Calu3 (cell line): ENCODE measurements around the gene SCN2A. TPM values are rescaled to one million over a fixed set of nuclear protein-coding genes. Genes with fewer than 3 reads are reported as not detected.
A peak's percentile ranks its signal among the peaks of the same experiment; 100 is the strongest.

Experiments
- BruUV-seq: library from RNA; stranded (reverse); fragments of 400-500 nt; replicated peaks from 2 replicates; lab custom pipeline; 2021; lab: Mats Ljungman, UMichigan
- CTCF ChIA-PET: fragments of 300-600 bp; sonication (Branson Sonifier 250); formaldehyde crosslinking; loops from one replicate; lab custom pipeline; 2022; ENCODE audit warnings: antibody characterized with exemption; lab: Charles Lee
- DNase-seq: peaks from one replicate; pipeline ENCODE4 v3.0.0; 2022
- H3K27ac Mint-ChIP-seq: one replicate; pipeline ENCODE4 v1.8.0; 2022; ENCODE audit warnings: mixed read lengths; ENCODE audit not compliant: unreplicated experiment
- H3K27me3 Mint-ChIP-seq: one replicate; pipeline ENCODE4 v1.8.0; 2022; ENCODE audit warnings: mixed read lengths; ENCODE audit not compliant: unreplicated experiment
- H3K36me3 Mint-ChIP-seq: one replicate; pipeline ENCODE4 v1.8.0; 2022; ENCODE audit warnings: mild to moderate bottlenecking, moderate library complexity, mixed read lengths; ENCODE audit not compliant: insufficient read depth, unreplicated experiment
- H3K4me1 Mint-ChIP-seq: one replicate; pipeline ENCODE4 v1.8.0; 2022; ENCODE audit warnings: mild to moderate bottlenecking, low read depth, mixed read lengths; ENCODE audit not compliant: unreplicated experiment
- H3K4me3 Mint-ChIP-seq: one replicate; pipeline ENCODE4 v1.8.0; 2022; ENCODE audit warnings: mild to moderate bottlenecking, low read depth, moderate library complexity, mixed read lengths; ENCODE audit not compliant: unreplicated experiment
- H3K9me3 Mint-ChIP-seq: one replicate; pipeline ENCODE4 v1.8.0; 2022; ENCODE audit warnings: low read depth, mixed read lengths; ENCODE audit not compliant: unreplicated experiment
- intact Hi-C: fragments of 100-400 bp; cut with micrococcal nuclease; formaldehyde crosslinking; loops from one replicate; pipeline ENCODE4 v1.10.0; 2022; ENCODE audit not compliant: unreplicated experiment
- total RNA-seq: library from RNA; stranded (reverse); gene quantifications from 2 replicates; pipeline ENCODE4 v1.2.3, GENCODE V29; 2022
- TF ChIP-seq, protein P1 (sequence below): fragments of 200-600 bp; IDR thresholded peaks from one replicate; pipeline ENCODE4 v1.8.0; 2022; ENCODE audit warnings: antibody characterized with exemption; ENCODE audit not compliant: unreplicated experiment

The SCN2A gene
- total RNA-seq, 1 experiment from 2014 or later: 0.19 TPM

- CTCF ChIA-PET: no interaction called here
- no peak overlapping the region for H3K27ac Mint-ChIP-seq
- H3K36me3 Mint-ChIP-seq: no peaks in the 10 kb centered on the region
- intact Hi-C loops: no loop called here
- no peaks in the 10 kb centered on the region for H3K9me3 Mint-ChIP-seq
- no peaks in the 10 kb centered on the region for H3K4me1 Mint-ChIP-seq
- no peak for DNase-seq
- TF ChIP-seq, protein P1, sequence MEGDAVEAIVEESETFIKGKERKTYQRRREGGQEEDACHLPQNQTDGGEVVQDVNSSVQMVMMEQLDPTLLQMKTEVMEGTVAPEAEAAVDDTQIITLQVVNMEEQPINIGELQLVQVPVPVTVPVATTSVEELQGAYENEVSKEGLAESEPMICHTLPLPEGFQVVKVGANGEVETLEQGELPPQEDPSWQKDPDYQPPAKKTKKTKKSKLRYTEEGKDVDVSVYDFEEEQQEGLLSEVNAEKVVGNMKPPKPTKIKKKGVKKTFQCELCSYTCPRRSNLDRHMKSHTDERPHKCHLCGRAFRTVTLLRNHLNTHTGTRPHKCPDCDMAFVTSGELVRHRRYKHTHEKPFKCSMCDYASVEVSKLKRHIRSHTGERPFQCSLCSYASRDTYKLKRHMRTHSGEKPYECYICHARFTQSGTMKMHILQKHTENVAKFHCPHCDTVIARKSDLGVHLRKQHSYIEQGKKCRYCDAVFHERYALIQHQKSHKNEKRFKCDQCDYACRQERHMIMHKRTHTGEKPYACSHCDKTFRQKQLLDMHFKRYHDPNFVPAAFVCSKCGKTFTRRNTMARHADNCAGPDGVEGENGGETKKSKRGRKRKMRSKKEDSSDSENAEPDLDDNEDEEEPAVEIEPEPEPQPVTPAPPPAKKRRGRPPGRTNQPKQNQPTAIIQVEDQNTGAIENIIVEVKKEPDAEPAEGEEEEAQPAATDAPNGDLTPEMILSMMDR: no peak
- H3K27me3 Mint-ChIP-seq: no peaks in the 10 kb centered on the region
- H3K4me3 Mint-ChIP-seq: no peak overlapping the region
- no TSS peak for BruUV-seq
Measured at GRCh38 chr2:165287094-165287778, 48.0 kb downstream of the SCN2A start.

- H3K36me3 Mint-ChIP-seq: no peaks in the 10 kb centered on the region
- H3K4me1 Mint-ChIP-seq: no peaks in the 10 kb centered on the region
- no peak for DNase-seq
- H3K4me3 Mint-ChIP-seq: no peak overlapping the region
- CTCF ChIA-PET: no interaction called here
- BruUV-seq: no TSS peak
- no peaks in the 10 kb centered on the region for H3K27me3 Mint-ChIP-seq
- intact Hi-C loops: no loop called here
- H3K9me3 Mint-ChIP-seq: no peaks in the 10 kb centered on the region
- no peak overlapping the region for H3K27ac Mint-ChIP-seq
- TF ChIP-seq, protein P1: no peak
Measured at GRCh38 chr2:165289069-165289468, 49.9 kb downstream of the SCN2A start.

DNA sequence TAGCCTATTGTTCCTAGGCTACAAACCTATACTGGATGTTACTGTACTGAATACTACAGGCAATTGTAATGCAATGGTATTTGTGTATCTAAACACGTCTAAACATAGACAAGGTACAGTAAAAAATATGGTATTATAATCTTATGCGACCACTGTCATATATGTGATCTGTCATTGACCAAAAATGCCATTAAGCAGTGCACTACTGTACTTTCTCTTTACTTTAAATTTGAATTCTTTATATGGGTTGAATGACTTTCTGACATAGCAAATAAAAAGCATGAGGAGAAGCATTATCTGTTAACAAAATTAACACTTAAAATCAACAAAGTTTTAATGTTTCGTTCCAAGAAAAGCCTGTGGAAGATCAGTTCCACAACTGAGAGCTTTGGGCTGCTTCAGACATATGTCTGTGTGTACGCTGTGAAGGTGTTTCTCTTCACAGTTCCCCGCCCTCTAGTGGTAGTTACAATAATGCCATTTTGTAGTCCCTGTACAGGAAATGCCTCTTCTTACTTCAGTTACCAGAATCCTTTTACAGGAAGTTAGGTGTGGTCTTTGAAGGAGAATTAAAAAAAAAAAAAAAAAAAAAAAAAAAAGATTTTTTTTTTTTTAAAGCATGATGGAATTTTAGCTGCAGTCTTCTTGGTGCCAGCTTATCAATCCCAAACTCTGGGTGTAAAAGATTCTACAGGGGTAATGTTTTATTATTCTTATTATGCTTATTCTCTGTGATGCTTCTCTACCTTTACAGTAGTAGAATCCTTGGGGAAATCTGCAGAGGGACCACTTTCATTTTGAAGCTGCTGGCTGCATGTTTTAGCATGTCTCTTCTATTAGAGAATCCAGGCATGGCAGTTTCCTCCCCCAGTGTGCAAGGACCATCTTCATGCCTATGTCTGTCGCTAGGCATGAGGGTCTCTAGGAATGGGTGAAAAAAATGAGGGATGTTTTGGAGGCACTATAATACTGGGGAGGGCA lies 54.5 kb downstream of the SCN2A start:
- Mint-ChIP-seq H3K9me3 (no peaks in the 10 kb centered on the region), H3K27me3 (no peaks in the 10 kb centered on the region), H3K27ac (no peak overlapping the region), H3K4me3 (no peak overlapping the region), H3K36me3 (no peaks in the 10 kb centered on the region), H3K4me1 (no peaks in the 10 kb centered on the region)
- intact Hi-C loops: loop anchor here (1.0 to 5.0 kb wide), 3 partner anchors 54 to 301 kb away; partner anchors contain the start of gene SCN2A
- CTCF ChIA-PET: interaction anchor here (0.6 to 0.9 kb wide), 5 partner anchors 49 to 308 kb away, joined by 4 to 6 read pairs (median 4); partner anchors contain the start of gene SCN2A
- TF ChIP-seq, protein P1: peak; percentile 48
- no TSS peak for BruUV-seq
- peak; percentile 71 for DNase-seq

- H3K27ac Mint-ChIP-seq: no peak overlapping the region
Measured at GRCh38 chr2:165294912-165295311, 55.7 kb downstream of the SCN2A start.

More at GRCh38 chr2:165294912-165295311, 55.7 kb downstream of the SCN2A start:
- Mint-ChIP-seq H3K27me3 (no peaks in the 10 kb centered on the region), H3K9me3 (no peaks in the 10 kb centered on the region), H3K36me3 (no peaks in the 10 kb centered on the region), H3K4me1 (no peaks in the 10 kb centered on the region), H3K4me3 (no peak overlapping the region)
- no TSS peak for BruUV-seq
- intact Hi-C loops: loop anchor here (5.0 kb wide), 2 partner anchors 278 to 303 kb away; no protein-coding TSS in a partner anchor
- TF ChIP-seq, protein P1: no peak
- DNase-seq: no peak
- CTCF ChIA-PET: no interaction called here
